Gastroesophageal sphincter (tissue), 4 donors: ENCODE results near the gene ADCY2. TPM values are rescaled to one million over a fixed set of nuclear protein-coding genes. Genes with fewer than 3 reads are reported as not detected.

ENCODE experiments used
- ATAC-seq: fragments of 150-250 bp; one replicate; pipeline ENCODE4 v1.9.1; 2016; ENCODE audit warnings: mild to moderate bottlenecking, moderate library complexity
- H3K27ac ChIP-seq, 4 donors: fragments of 200-600 bp; sonication (generic) in 3 of 4; 1 replicate in 3 of 4; 2 replicates in 1 of 4; pipeline ENCODE4 v1.5.1; 2016 to 2019
- H3K27me3 ChIP-seq: fragments of 200-600 bp; sonication (generic); one replicate; pipeline ENCODE4 v1.5.1; 2019
- H3K36me3 ChIP-seq, 2 donors: fragments of 200-600 bp; sonication (generic); one replicate each; pipeline ENCODE4 v1.5.1; 2019; ENCODE audit warnings: control low read depth in 1 of 2
- H3K4me1 ChIP-seq, 3 donors: fragments of 200-600 bp; sonication (generic); 1 replicate in 2 of 3; 2 replicates in 1 of 3; pipeline ENCODE4 v1.5.1; 2016 to 2019; ENCODE audit warnings: control low read depth in 2 of 3
- H3K4me3 ChIP-seq, 2 donors: fragments of 200-600 bp; sonication (generic); one replicate each; pipeline ENCODE4 v1.5.1; 2019; ENCODE audit warnings: mild to moderate bottlenecking in 1 of 2, moderate library complexity in 1 of 2
- H3K9me3 ChIP-seq, 3 donors: fragments of 200-600 bp; sonication (generic); one replicate each; pipeline ENCODE4 v1.5.1; 2017 to 2019; ENCODE audit warnings: control low read depth in 2 of 3
- EP300 ChIP-seq: sonication (generic); formaldehyde crosslinking; IDR thresholded peaks from one replicate; pipeline ENCODE4 v1.6.1; 2017; ENCODE audit warnings: antibody characterized with exemption, mild to moderate bottlenecking
- POLR2A ChIP-seq, 2 donors: fragments of 450-650 bp; IDR thresholded peaks; one replicate each; pipeline ENCODE4 v1.6.1; 2017; ENCODE audit warnings: antibody characterized with exemption in 2 of 2, mild to moderate bottlenecking in 2 of 2, moderate library complexity in 1 of 2
- POLR2AphosphoS5 ChIP-seq: sonication (generic); formaldehyde crosslinking; IDR thresholded peaks from one replicate; pipeline ENCODE4 v1.6.1; 2017; ENCODE audit warnings: antibody characterized with exemption
- WGBS, 2 donors: methylation state at CpG; one replicate each; pipeline ENCODE4 v1.1.5; 2018; ENCODE audit warnings: low coverage in 1 of 2; 5-methylcytosine and 5-hydroxymethylcytosine counted together
- total RNA-seq, 4 donors: library from RNA; depleted of rRNA; stranded (reverse); fragments of >200 nt; gene quantifications; one replicate each; pipeline ENCODE4 v1.1.0, GENCODE V29; 2016
- TF ChIP-seq, protein P1 (sequence below), 4 experiments: fragments of 200-600 bp in 2 of 4; fragments of 450-650 bp in 2 of 4; sonication (generic) in 1 of 4; IDR thresholded peaks; one replicate each; pipeline ENCODE4 v1.5.1; 2017 to 2019; ENCODE audit warnings: antibody characterized with exemption in 4 of 4, mild to moderate bottlenecking in 2 of 4, moderate library complexity in 2 of 4

Gene ADCY2
- total RNA-seq, 4 donors from 2014 or later = 5.8 to 15.9 (median 8.9) TPM

DNA sequence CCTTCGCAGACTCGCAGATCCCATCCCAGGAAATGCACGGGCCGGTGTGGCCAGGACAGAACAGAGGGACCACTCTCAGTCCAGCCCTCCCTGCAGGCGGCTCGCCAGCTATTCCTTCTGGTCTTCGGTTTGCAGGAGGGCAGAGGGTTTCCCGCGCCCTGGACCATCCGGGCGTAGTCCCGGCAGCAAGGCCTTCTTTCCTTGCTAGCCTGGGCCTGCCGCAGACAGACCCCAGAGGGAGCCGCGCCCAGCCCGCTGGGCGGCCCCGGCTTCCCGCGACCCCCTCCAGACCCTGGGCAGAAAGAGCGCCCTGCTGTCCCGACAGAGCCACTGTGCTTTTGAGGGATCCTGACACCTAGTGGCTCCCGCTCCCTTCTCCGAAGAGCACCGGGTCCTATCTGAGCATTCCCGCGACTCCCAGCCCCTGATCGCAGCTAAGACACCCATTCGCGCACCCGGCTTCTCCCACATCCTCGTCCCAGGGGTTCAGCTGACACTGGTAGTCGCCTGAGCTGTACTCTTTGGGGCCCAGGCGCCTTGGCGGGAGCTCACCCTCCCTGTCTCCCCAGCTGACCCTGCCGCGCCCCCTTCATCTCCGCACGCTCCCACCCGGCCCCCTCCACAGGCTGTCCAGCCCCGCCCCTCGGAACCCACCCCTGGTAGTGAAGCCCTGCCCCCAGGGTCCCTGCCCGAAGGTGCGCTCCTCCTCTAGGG is 453.9 kb downstream of the ADCY2 start:
- peak overlapping the region in 1 of 4 donors; percentile 32 for H3K27ac ChIP-seq
- no CpG with 5 or more reads among the region's 44 CpGs for WGBS, 2 donors
- ATAC-seq = peak; percentile 31

DNA sequence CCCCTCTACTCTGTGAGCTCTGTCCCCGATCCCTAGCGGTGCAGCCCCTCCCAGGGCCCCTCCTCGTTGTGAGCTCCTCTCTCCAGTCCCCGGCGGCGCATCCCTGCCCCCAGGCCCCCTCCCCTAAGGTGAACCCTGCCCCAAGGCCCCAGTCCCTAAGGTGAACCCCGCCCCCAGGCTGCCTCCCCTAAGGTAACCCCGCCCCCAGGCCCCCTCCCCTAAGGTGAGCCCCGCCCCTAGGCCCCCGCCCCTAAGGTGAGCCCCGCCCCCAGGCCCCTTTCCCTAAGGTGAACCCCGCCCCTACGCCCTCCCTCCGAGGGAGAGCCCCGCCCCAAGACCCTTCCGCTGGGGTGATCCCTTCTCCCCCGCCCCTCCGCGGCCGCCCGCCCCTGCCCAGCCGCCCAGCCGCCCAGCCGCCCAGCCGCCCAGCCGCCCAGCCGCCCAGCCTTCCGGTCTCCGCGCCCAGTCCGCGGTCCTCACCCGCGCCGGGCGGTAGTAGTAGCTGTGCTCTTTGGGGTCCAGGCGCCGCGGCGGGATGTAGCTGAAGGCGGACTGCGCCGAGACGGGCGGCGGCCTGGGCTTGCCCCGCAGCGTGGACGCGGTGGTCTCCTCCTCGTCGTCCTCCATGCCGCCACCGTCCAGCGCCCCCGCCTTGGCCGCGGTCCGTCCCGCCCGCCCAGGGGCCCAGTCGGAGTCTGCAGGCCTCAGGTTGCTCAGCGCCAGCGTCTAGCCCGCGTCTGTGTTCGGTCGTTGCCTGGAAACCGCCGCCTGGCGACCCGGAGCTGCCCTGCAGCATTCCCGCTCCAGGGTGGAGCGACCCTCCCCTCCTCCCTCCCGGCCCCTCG is 454.7 kb downstream of the ADCY2 start, which contains the start of gene CFAP90:
Gene CFAP90 (minus strand): TSS at position 739 of the 845 bp plus-strand sequence. CDS start 112 bp downstream, at position 627.
- TF ChIP-seq POLR2AphosphoS5 = no peak
- TF ChIP-seq EP300 = no peak
- TF ChIP-seq, protein P1, sequence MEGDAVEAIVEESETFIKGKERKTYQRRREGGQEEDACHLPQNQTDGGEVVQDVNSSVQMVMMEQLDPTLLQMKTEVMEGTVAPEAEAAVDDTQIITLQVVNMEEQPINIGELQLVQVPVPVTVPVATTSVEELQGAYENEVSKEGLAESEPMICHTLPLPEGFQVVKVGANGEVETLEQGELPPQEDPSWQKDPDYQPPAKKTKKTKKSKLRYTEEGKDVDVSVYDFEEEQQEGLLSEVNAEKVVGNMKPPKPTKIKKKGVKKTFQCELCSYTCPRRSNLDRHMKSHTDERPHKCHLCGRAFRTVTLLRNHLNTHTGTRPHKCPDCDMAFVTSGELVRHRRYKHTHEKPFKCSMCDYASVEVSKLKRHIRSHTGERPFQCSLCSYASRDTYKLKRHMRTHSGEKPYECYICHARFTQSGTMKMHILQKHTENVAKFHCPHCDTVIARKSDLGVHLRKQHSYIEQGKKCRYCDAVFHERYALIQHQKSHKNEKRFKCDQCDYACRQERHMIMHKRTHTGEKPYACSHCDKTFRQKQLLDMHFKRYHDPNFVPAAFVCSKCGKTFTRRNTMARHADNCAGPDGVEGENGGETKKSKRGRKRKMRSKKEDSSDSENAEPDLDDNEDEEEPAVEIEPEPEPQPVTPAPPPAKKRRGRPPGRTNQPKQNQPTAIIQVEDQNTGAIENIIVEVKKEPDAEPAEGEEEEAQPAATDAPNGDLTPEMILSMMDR (IDR thresholded peaks at IDR 0.05) = no peak
- no peak for TF ChIP-seq POLR2A (IDR thresholded peaks at IDR 0.05)
- Histone ChIP-seq H3K36me3 (no peaks in the 10 kb centered on the region), H3K27ac (peak within 1 kb of the TSS in 1 of 4 donors; percentile 32), H3K9me3 (no peaks in the 10 kb centered on the region), H3K4me3 (peak within 1 kb of the TSS; percentile 22 to 60), H3K27me3 (peaks cover 44% of the 10 kb centered on the region), H3K4me1 (peaks cover 0 to 26% (median 7%) of the 10 kb centered on the region in 3 donors)
- ATAC-seq = peak; percentile 48
- WGBS, 2 donors = 0% methylated on average over 10 of the region's 76 CpGs; no CpG with 5 or more reads in 1 of the 2 donors

More for the DNA sequence above, 453.9 kb downstream of the ADCY2 start:
- H3K4me3 ChIP-seq = peak overlapping the region; percentile 22 to 60
- peaks cover 50% of the 10 kb centered on the region for H3K27me3 ChIP-seq
- TF ChIP-seq, protein P1 (IDR thresholded peaks at IDR 0.05) = peak in 1 of 4 experiments; percentile 32
- no peak for TF ChIP-seq POLR2AphosphoS5
- no peaks in the 10 kb centered on the region for H3K36me3 ChIP-seq
- no peaks in the 10 kb centered on the region for H3K9me3 ChIP-seq
- peaks cover 0 to 26% (median 7%) of the 10 kb centered on the region in 3 donors for H3K4me1 ChIP-seq

DNA sequence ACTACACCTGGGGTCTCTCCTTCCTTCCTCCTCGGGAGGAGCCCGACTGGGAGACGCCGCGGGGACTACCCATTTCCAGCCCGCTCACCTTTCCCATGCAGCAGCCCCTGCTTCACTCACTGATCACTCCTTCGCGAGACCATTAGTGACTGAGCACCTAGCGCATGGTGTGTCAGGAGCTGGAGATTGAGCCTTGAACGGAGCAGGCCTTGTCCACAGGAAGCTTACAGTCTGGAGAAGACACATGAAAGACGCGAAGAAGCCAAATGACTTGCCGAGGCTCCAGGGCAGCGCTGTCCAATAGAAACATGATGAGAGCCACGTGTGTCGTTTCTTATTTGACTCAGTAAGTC is 455.3 kb downstream of the ADCY2 start:
- peaks cover 39% of the 10 kb centered on the region for H3K27me3 ChIP-seq
- peak overlapping the region in 1 of 2 donors; percentile 60 for H3K4me3 ChIP-seq
- TF ChIP-seq POLR2AphosphoS5 (no peak), EP300 (no peak), POLR2A (IDR thresholded peaks at IDR 0.05) (no peak)
- TF ChIP-seq, protein P1 (IDR thresholded peaks at IDR 0.05) = no peak
- H3K36me3 ChIP-seq = no peaks in the 10 kb centered on the region
- no peak overlapping the region for H3K27ac ChIP-seq
- 85 to 90% methylated on average over 2 to 7 of the region's 16 CpGs for WGBS, 2 donors
- no peaks in the 10 kb centered on the region for H3K9me3 ChIP-seq
- peaks cover 0 to 26% (median 7%) of the 10 kb centered on the region in 3 donors for H3K4me1 ChIP-seq
- no peak for ATAC-seq

DNA sequence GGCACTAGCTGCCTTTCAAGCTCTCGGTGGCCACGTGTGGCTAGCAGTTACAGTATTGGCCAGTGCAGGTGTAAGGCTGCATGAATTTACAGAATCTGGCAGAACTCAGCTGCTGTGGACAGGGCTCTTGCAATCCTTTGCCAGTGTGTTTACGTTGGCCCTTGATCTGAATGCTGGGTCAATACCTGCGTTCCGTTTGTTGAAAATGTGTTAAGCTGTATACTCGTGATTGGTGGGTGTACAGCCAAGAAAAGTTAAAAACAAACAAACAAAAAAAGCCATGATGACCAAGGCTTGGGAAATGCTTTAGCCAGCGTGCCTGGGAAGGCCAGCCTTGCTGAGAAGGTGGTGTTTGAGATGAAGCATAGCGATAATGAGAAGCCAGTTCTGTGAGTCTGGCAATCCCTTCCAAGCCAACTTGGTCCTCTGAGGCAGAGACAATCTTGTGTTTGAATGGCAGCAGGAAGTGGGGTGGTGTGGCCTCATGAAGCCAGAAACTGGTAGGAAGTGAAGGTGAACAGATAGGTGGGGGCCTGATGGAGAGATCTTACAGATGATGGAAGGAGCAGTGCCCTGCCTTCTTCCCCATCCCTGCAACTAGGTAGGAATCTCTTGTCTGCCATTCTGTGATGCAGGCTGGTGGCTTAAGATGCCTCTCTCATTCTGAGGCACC is 455.8 kb downstream of the ADCY2 start:
- no peak for TF ChIP-seq EP300
- no peak for TF ChIP-seq POLR2A (IDR thresholded peaks at IDR 0.05)
- no peak for TF ChIP-seq POLR2AphosphoS5
- TF ChIP-seq, protein P1 (IDR thresholded peaks at IDR 0.05) = no peak
- Histone ChIP-seq H3K9me3 (no peaks in the 10 kb centered on the region), H3K4me3 (no peak overlapping the region), H3K27me3 (peaks cover 39% of the 10 kb centered on the region), H3K27ac (no peak overlapping the region), H3K4me1 (peaks cover 0 to 26% (median 7%) of the 10 kb centered on the region in 3 donors), H3K36me3 (no peaks in the 10 kb centered on the region)
- WGBS, 2 donors = 95% methylated on average over 6 to 7 of the region's 8 CpGs
- no peak for ATAC-seq
